ENCODE results near the gene BLOC1S3.
"Not testable (repeated sequence)": the region's sequence is repeated elsewhere in the genome, so short reads cannot be mapped to it uniquely, and the experiment has no call there.

BLOC1S3 gene

DNA sequence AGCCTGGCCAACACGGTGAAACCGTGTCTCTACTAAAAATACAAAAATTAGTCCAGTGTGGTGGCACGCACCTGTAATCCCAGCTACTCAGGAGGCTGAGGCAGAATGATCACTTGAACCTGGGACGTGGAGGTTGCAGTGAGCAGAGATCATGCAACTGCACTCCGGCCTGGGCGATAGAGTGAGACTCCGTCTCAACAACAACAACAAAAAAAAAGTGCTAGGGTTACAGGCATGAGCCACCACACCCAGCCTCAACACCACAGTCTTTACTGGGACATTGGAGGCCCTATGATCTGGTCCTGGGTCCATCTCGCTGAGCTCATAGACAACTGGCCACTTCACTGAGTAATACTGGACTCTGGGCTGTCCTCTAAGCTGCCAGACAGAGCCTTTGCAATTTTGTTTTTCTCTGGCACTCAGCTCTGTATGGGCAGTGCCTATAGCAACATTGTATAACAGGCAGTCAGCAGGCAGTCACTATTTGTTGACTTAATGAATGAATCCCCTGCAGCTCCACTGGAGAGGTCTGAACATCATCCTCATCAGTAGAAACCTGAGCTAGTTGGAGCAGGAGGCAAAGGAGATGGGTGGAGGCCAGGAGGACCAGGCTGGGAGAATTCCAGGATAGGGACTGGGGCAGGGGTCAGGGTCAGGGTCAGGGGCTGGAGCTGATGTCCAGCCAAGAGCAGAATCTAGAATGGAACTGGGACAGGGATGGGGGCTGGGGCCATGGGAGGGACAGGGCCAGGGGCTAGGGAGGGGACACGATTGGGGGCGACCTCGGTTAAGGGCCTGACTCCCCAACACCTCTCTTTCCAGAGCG is 8.1 kb downstream of the BLOC1S3 start:
- DNase-seq: no peak

DNA sequence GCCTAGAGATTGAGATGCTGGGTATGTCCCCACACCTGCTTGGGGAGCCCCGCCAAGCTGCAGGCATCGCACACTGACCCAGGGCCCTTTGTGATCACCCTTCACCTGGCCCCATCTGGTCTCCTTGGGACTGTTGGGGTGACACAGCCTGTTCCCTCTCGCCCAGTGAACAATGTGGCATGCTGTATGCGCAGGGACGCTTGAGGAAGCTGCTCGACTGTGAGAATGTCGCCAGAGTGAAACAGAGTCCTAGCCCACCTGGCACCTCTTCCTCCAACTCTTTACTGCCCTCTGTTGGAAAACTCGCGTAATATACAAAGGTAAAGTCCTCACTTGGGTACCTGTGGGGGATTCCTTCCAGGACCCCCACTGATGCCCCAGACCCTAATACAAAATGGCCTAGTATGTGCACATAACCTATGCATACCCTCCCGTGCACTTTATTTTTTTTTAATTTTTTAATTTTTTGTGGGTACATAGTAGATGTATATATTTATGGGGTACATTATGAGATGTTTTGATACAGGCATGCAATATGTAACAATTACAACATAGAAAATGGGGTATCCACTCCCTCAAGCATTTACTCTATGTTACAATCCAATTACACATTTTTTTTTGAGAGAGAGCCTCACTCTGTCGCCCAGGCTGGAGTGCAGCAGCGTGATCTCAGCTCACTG is 9.0 kb downstream of the BLOC1S3 start:
- DNase-seq: peak; percentile 47

GRCh38 chr19:45189971-45190370 is 11.4 kb downstream of the BLOC1S3 start:
- DNase-seq: no peak

GRCh38 chr19:45191375-45191774 is 12.8 kb downstream of the BLOC1S3 start:
- DNase-seq: no peak

- DNase-seq: no peak
These were observed 17.2 kb downstream of the BLOC1S3 start for GRCh38 chr19:45195764-45196163.

- DNase-seq: no peak
These were observed 22.0 kb downstream of the BLOC1S3 start for GRCh38 chr19:45200568-45200967.

- no peak for DNase-seq
These were observed 24.1 kb downstream of the BLOC1S3 start for GRCh38 chr19:45202637-45203036.

DNA sequence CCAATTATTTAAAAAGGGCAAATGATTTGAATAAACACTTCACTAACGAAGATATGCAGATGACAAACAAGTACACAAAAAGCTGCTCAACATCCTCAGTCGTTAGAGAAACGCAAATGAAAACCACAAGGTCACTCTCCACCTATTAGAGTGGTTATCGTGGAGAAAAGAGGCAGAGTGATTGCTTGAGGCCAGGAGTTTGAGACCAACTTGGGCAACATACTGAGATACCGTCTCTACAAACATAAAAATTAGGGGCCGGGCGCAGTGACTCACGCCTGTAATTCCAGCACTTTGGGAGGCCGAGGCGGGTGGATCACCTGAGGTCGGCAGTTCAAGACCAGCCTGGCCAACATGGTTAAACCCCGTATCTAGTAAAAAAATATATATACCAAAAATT is 27.2 kb downstream of the BLOC1S3 start:
- no peak for DNase-seq

GRCh38 chr19:45206328-45206727 is 27.7 kb downstream of the BLOC1S3 start:
- DNase-seq: no peak

DNA sequence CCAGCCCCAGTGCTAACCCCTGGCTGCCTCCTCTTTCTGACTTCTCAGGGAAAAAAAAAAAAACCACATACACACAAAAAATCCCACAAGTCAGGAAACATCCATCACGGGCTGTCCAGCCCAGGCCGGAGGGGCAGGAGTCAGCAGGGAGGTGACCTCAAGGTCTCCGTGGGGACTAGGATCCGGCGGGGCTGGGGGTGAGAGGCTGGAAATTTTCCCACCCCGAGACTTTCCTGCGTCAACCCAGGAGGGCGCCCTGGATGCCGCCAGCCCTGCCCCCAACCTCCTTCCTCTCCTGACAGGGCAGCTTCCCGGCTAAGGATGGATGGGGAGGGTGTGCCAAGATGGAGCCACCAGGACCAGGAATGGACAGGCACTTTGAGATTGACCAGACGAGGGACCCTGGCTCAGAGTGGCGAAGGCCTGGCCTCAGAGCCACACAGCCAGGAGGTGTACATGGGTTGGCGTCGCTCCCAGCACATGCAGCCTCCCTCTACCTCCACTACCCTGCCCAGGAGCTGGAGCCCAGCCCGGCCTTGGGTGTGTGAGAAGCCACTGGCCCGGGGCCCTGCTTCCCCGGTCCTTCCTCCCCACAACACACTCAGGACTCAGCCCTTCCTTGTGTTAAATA is 33.3 kb downstream of the BLOC1S3 start:
- DNase-seq: no peak

GRCh38 chr19:45213031-45213430 is 34.4 kb downstream of the BLOC1S3 start:
- no peak for DNase-seq

DNA sequence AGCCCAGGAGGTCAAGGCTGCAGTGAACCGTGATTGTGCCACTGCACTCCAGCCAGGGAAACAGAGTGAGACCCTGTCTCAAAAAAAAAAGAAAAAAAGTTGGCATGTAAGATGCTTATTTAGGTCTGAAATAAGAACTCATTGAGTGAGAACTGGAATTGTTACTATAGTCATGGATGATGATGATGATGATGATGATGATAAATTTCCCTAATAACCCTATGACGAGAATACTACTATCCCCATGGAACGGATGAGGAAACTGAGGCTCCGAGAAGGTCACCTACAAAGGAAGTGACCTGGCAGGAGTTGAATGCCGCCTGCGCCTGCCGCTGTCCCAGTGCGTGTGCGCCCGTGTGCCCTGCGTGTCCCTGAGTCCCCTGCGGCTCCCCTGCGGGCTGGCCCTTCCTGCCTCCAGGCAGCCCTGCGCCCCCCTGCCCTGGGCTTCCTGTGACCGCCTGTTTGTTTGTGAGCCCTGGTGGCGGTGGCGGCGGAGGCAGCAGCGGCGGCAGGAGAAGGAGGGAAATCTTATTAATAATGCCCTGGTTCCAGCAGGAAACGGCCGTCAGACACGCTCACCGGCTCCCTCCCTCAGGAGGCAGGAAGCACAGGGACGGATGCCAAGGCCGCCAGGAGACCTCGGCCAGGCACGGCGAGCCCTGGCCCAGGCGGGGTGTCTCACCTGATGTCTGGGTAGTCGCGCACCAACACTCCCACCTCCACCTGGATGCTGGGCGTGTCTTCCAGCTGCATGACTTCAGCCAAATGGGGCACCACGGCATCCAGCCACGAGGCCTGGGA is 37.0 kb downstream of the BLOC1S3 start:
- no peak for DNase-seq

- no peak for DNase-seq
These were observed 38.1 kb downstream of the BLOC1S3 start for GRCh38 chr19:45216667-45217066.

DNA sequence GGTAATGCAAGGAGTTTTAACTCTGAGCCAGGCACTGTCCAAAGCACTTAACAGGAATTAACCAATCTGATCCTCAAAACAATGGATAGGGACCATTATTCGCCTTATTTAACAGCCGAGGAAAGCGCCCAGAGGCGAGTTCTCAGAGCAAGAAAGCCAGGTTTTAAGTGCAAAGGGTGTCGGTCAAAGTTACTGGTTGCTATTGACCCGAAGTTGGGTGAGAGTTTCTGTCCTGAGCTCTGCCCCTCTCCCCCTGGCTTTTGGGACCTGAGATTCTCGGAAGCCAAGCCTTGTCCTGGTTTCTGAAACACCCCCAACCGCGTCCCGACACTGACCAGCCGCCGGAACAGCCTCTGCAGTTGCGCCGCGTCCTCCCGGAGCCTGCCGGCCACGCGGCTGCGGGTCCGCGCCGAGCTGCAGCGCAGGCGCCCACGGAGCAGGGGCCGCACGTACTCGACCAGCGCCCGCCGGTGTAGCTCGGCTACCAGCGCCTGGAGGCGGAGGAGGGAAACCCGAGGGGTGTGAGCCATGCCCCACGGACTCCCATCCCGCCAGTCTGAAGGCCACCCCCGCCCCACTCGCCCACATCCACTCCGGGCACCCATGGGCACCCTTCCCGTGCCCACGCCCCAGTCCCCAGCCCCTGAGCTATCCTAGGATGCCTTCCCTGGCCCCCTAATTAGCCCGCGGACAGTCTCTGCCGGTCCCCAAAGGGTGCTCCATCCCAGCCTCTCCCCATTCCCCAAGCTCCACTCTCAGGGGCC is 38.8 kb downstream of the BLOC1S3 start:
- DNase-seq: no peak

DNA sequence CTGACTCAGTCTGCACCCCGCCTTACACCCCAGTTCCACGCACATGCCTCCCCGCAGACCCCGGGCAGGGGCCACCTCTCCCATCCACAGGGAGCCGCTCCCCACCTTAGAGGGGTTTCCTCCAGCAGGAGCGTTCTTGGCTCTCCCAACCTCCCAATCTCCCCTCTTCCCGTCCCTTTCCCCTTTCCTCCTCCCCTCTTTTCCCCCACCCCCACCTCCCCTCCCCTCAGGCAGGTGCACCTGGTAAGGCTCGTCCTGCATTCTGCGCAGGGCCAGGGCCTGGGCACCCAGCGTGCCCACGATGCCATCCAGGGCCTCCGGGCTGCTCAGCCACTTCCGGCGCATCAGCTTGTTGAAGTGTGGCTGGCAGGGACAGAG is 39.4 kb downstream of the BLOC1S3 start:
- no peak for DNase-seq

- DNase-seq: no peak
These were observed 39.8 kb downstream of the BLOC1S3 start for GRCh38 chr19:45218426-45218825.

DNA sequence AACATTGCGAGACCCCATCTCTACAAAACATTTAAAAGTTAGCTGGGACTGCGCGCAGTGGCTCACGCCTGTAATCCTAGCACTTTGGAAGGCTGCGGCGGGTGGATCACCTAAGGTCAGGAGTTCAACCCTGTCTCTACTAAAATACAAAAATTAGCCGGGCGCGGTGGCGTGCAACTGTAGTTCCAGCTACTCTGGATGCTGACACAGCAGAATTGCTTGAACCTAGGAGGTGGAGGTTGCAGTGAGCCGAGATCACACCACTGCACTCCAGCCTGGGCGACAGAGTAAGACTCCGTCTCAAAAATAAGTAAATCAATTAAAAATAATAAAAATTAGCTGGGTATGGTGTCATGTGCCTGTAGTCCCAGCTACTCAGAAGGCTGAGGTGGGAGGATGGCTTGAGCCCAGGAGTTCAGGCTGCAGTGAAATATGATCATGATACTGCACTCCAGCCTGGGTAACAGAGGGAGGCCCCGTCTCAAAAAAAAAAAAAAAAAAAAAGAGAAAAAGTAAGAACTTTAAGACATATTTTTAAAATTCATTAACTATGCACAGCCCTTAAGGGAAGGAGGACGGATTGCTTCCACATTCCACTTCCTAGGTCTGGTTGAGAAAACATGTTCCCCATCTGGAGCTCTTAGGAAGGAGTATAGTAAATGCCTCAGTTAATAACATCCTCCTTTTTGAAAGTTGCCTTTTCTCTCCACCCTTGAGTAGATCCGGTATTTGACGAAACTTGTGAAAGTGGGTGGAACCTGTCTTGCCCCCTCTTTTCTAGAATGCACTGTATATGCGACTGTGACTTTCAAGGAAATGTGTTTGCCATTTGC is 40.5 kb downstream of the BLOC1S3 start:
- DNase-seq: no peak

DNA sequence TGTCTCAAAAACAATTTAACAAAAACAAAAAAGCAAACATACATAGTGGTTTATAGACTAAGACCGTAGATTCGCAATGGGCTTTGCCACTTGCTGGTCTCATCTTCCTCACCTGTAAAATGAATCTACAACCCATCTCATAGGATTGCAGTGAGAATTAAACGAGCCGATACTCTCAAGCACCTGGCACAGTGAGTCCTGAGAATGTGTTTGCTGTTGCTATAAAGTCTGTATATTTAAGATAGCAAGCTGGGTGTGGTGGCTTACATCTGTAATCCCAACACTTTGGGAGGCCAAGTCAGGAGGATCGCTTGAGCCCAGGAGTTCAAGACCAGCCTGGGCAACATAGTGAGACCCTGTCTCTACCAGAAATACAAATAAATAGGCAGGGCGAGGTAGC is 44.1 kb downstream of the BLOC1S3 start:
- no peak for DNase-seq

- no peak for DNase-seq
These were observed 45.3 kb downstream of the BLOC1S3 start for GRCh38 chr19:45223879-45224278.

- no peak for DNase-seq
These were observed 46.1 kb downstream of the BLOC1S3 start for GRCh38 chr19:45224645-45225044.

DNA sequence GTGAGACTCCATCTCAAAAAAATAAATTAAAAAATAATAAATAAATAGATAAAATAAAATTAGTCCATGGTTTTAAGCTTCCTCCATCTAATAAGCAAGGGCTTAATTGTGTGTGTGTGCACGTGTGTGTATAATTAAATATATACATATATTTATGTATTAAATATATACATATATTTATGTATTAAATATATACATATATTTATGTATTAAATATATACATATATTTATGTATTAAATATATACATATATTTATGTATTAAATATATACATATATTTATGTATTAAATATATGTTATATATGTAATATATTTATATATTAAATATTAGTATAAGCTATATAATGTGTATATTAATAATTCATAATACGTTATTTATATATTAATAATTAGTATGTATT is 50.5 kb downstream of the BLOC1S3 start:
- DNase-seq: not testable (repeated sequence)
